ENCODE data around the gene GP2.
A peak's percentile ranks its signal among the peaks of the same experiment; 100 is the strongest.

GP2 gene

GRCh38 chr16:20307240-20307671 is 20.1 kb downstream of the GP2 start:
- DNase-seq, result no peak

- DNase-seq, result no peak
Observed at GRCh38 chr16:20306401-20306800, 20.9 kb downstream of the GP2 start.

GRCh38 chr16:20303012-20303411 is 24.3 kb downstream of the GP2 start:
- no peak for DNase-seq

- DNase-seq, result no peak
Observed at GRCh38 chr16:20302389-20302788, 24.9 kb downstream of the GP2 start.

- DNase-seq, result no peak
Observed at GRCh38 chr16:20301840-20302239, 25.5 kb downstream of the GP2 start.

GRCh38 chr16:20300312-20301097 is 26.8 kb downstream of the GP2 start:
- DNase-seq, result peak in 33 of 56 donors; percentile 1 to 53 (median 10)

GRCh38 chr16:20298452-20298851 is 28.9 kb downstream of the GP2 start:
- no peak for DNase-seq

- peak in 4 of 56 donors; percentile 1 to 10 (median 1) for DNase-seq
Observed at GRCh38 chr16:20291208-20292206, 35.8 kb downstream of the GP2 start.

GRCh38 chr16:20289571-20289970 is 37.7 kb downstream of the GP2 start:
- DNase-seq, result peak in 1 of 56 donors; percentile 1

GRCh38 chr16:20285993-20286499 is 41.3 kb downstream of the GP2 start:
- no peak for DNase-seq

GRCh38 chr16:20280259-20280658 is 47.1 kb downstream of the GP2 start:
- DNase-seq, result no peak

GRCh38 chr16:20271893-20272292 is 55.4 kb downstream of the GP2 start:
- no peak for DNase-seq

- DNase-seq, result no peak
Observed at GRCh38 chr16:20268409-20268808, 58.9 kb downstream of the GP2 start.

- DNase-seq, result no peak
Observed at GRCh38 chr16:20265019-20265418, 62.3 kb downstream of the GP2 start.

- DNase-seq, result no peak
Observed at GRCh38 chr16:20263138-20263855, 64.0 kb downstream of the GP2 start.

- DNase-seq, result no peak
Observed at GRCh38 chr16:20262248-20262647, 65.1 kb downstream of the GP2 start.

- DNase-seq, result no peak
Observed at GRCh38 chr16:20260215-20261009, 66.9 kb downstream of the GP2 start.

Measured in amygdala (tissue), 56 donors.